Smooth muscle cell (in vitro differentiated cells): Measurements from ENCODE around the gene EIF6. TPM values are rescaled to one million over a fixed set of nuclear protein-coding genes. Genes with fewer than 3 reads are reported as not detected.

Source experiments
- DNase-seq: peaks from one replicate; lab custom pipeline; 2025; ENCODE audit not compliant: unreplicated experiment; lab: John Stamatoyannopoulos, UW
- H2AFZ ChIP-seq: fragments of 200-600 bp; sonication (generic); 2 replicates; pipeline ENCODE4 v1.6.0; 2016; ENCODE audit warnings: antibody characterized with exemption, low read depth, mild to moderate bottlenecking
- H3F3A ChIP-seq: fragments of 200-600 bp; sonication (generic); 2 replicates; pipeline ENCODE4 v1.6.0; 2017; ENCODE audit warnings: antibody characterized with exemption, low read depth
- H3K27ac ChIP-seq: fragments of 200-600 bp; sonication (generic); 2 replicates; pipeline ENCODE4 v1.5.1; 2016; ENCODE audit warnings: low read depth, mild to moderate bottlenecking
- H3K27me3 ChIP-seq: fragments of 200-600 bp; sonication (generic); 2 replicates; pipeline ENCODE4 v1.6.1; 2016; ENCODE audit warnings: low read depth, mild to moderate bottlenecking
- H3K36me3 ChIP-seq: fragments of 200-600 bp; sonication (generic); 2 replicates; pipeline ENCODE4 v1.5.1; 2016; ENCODE audit warnings: low read depth
- H3K4me1 ChIP-seq: fragments of 200-600 bp; sonication (generic); 2 replicates; pipeline ENCODE4 v1.5.1; 2016; ENCODE audit warnings: low read depth
- H3K4me2 ChIP-seq: fragments of 200-600 bp; sonication (generic); 2 replicates; pipeline ENCODE4 v1.6.0; 2016; ENCODE audit warnings: mild to moderate bottlenecking
- H3K4me3 ChIP-seq: fragments of 200-600 bp; sonication (generic); 2 replicates; pipeline ENCODE4 v1.5.1; 2016; ENCODE audit warnings: mild to moderate bottlenecking
- H3K79me2 ChIP-seq: fragments of 200-600 bp; sonication (generic); 2 replicates; pipeline ENCODE4 v1.6.0; 2016; ENCODE audit warnings: low read depth, mild to moderate bottlenecking
- H3K9ac ChIP-seq: fragments of 200-600 bp; sonication (generic); 2 replicates; pipeline ENCODE4 v1.6.0; 2016; ENCODE audit warnings: low read depth
- H3K9me3 ChIP-seq: fragments of 200-600 bp; sonication (generic); replicated peaks from 2 replicates; pipeline ENCODE4 v1.5.1; 2016; ENCODE audit warnings: low read depth
- H4K20me1 ChIP-seq: fragments of 200-600 bp; sonication (generic); 2 replicates; pipeline ENCODE4 v1.6.0; 2016; ENCODE audit warnings: low read depth
- CTCF ChIP-seq: fragments of 200-600 bp; sonication (generic); IDR thresholded peaks from 2 replicates; pipeline ENCODE4 v1.5.1; 2017; ENCODE audit warnings: borderline replicate concordance, mild to moderate bottlenecking, antibody characterized with exemption; ENCODE audit not compliant: insufficient read depth, poor library complexity, severe bottlenecking
- WGBS: methylation state at CpG from one replicate; pipeline ENCODE4 v1.1.7; 2016; ENCODE audit warnings: low lambda C conversion rate; 5-methylcytosine and 5-hydroxymethylcytosine counted together
- polyA plus RNA-seq: library from polyadenylated mRNA; unstranded; fragments of >200 nt; fragmentation: Nextera tagmentation; extraction: Ambion mirVana; gene quantifications from 2 replicates; pipeline ENCODE4 v1.2.1, GENCODE V29; 2016
- total RNA-seq: library from RNA; depleted of rRNA; stranded (reverse); fragments of >200 nt; gene quantifications from 2 replicates; pipeline ENCODE4 v1.2.3, GENCODE V29; 2014

EIF6 gene
- total RNA-seq (76.4 and 110 TPM in 2 replicates), polyA plus RNA-seq (179 and 251 TPM in 2 replicates)

DNA sequence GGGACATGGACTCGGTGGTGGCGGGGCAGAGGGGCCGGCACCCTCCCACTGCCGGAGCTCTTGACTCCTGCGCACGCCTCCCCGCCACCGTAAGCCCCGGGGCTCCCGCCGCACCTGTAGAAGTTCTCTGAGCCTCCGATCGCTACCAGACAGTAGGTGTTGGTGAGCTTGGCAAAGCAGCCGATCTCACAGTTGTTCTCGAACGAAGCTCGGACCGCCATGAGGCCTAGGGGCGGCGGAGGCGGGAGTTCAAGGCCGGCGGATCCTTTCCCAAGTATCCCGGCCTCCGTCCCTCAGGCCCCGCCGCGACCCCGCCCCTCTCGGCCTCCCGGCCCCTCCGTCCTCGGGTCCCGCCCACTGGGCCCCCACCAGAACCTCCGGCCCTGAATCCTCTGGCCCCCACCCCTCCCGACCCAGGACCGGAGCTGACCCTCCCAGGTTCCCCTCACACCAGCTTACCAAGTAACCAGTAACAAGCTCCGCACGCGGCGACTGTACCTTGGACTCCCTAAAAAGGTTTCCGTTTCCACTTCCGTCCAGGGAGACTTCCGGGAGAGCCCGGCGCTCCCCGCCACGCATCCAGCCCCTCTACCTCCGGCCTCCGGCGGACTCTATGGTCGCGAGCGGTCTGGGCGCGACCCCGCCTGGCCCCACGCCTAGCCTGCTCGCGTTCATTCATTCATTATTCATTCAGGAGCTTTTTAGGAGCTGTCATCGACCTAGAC, at the start of gene EIF6:
EIF6 (minus strand) TSS at position 506 of the 725 bp plus-strand sequence; CDS start at position 221, 285 bp downstream.
- peak; percentile 86 for DNase-seq
- Histone ChIP-seq H3K27ac (peak within 1 kb of the TSS; percentile 57), H3K36me3 (no peaks in the 10 kb centered on the region), H3K4me2 (peak within 1 kb of the TSS; percentile 87), H3K9me3 (no peaks in the 10 kb centered on the region), H4K20me1 (peaks cover 13% of the 10 kb centered on the region), H3F3A (peaks cover 18% of the 10 kb centered on the region), H2AFZ (peak within 1 kb of the TSS; percentile 74), H3K27me3 (no peaks in the 10 kb centered on the region), H3K4me1 (peaks cover 8% of the 10 kb centered on the region), H3K79me2 (peaks cover 34% of the 10 kb centered on the region), H3K9ac (peak within 1 kb of the TSS; percentile 73), H3K4me3 (peak within 1 kb of the TSS; percentile 64)
- WGBS = 2% methylated on average over 42 of the region's 61 CpGs
- no peak for TF ChIP-seq CTCF

- H2AFZ ChIP-seq = no peak overlapping the region
- no peak overlapping the region for H3K4me2 ChIP-seq
- no peak for DNase-seq
- no peaks in the 10 kb centered on the region for H3K79me2 ChIP-seq
- TF ChIP-seq CTCF = no peak
- peaks cover 14% of the 10 kb centered on the region for H3F3A ChIP-seq
- no peak overlapping the region for H3K27ac ChIP-seq
- H3K36me3 ChIP-seq = no peaks in the 10 kb centered on the region
- no peaks in the 10 kb centered on the region for H4K20me1 ChIP-seq
- H3K9ac ChIP-seq = no peak overlapping the region
- H3K27me3 ChIP-seq = no peaks in the 10 kb centered on the region
- H3K4me1 ChIP-seq = peaks cover 3% of the 10 kb centered on the region
- no peaks in the 10 kb centered on the region for H3K9me3 ChIP-seq
- WGBS = 81% methylated on average over 4 of the region's 4 CpGs
- no peak overlapping the region for H3K4me3 ChIP-seq
These were observed 49.0 kb upstream of the EIF6 start for GRCh38 chr20:35333606-35334005.

DNA sequence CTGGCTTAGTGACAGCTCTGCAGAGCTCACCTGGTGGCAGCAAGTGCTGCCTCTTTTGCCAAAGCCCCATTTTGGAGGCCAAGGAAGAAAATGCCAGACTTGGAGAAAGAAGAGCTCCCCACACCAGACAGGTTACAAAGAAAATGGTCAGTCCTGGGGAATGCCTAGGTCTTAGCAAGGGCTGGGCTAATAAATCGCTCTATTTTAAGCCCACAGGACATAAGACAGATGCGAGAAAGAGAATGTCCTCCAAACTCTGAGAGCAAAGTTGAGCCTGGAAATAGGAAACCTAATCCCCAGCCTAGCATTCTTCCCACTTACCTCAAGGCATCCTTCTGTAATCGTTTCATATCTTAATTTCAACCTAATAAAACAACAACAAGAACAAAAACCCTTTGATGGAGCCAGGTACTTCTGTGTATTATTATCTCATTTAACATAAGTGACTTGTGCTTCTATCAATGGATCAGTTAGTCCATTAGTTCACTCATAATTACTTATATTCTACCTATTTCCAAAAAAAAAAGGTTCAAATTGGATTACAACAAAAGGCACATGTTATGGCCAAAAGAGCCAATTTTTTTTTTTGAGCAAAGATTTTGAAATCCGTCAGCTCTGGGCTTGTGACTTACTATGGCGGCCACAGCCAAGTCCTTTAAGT, 48.1 kb upstream of the EIF6 start:
- H3K4me1 ChIP-seq = no peaks in the 10 kb centered on the region
- H3F3A ChIP-seq = peaks cover 10% of the 10 kb centered on the region
- H3K27ac ChIP-seq = no peak overlapping the region
- 91% methylated on average over 5 of the region's 5 CpGs for WGBS
- no peaks in the 10 kb centered on the region for H3K27me3 ChIP-seq
- no peak overlapping the region for H3K9ac ChIP-seq
- H4K20me1 ChIP-seq = no peaks in the 10 kb centered on the region
- H3K4me3 ChIP-seq = no peak overlapping the region
- no peak overlapping the region for H3K4me2 ChIP-seq
- DNase-seq = no peak
- no peak overlapping the region for H2AFZ ChIP-seq
- H3K79me2 ChIP-seq = no peaks in the 10 kb centered on the region
- no peak for TF ChIP-seq CTCF
- H3K36me3 ChIP-seq = no peaks in the 10 kb centered on the region
- no peaks in the 10 kb centered on the region for H3K9me3 ChIP-seq
